ENCODE data around the gene PARD3B.

Gene PARD3B

GRCh38 chr2:205055251-205055650 lies 510.0 kb downstream of the PARD3B start:
- no peaks in the 10 kb centered on the region for H3K27me3 ChIP-seq
- H3K36me3 ChIP-seq: no peaks in the 10 kb centered on the region
- H3K4me3 ChIP-seq (ENCODE audit: low read depth in 1 of 2, low read length in 1 of 2): no peak overlapping the region
- H3K9me3 ChIP-seq: no peaks in the 10 kb centered on the region
- no peaks in the 10 kb centered on the region for H3K4me1 ChIP-seq (ENCODE audit: control insufficient read depth in 1 of 2, insufficient read depth in 1 of 2, low read depth in 1 of 2, low read length in 1 of 2)
- no peak overlapping the region for H3K27ac ChIP-seq
- TF ChIP-seq CTCF (IDR thresholded peaks at IDR 0.05): no peak

- H3K4me3 ChIP-seq (ENCODE audit: low read depth in 1 of 2, low read length in 1 of 2): no peak overlapping the region
- TF ChIP-seq CTCF (IDR thresholded peaks at IDR 0.05): no peak
Observed at GRCh38 chr2:205056151-205056561, 510.9 kb downstream of the PARD3B start.

GRCh38 chr2:205058409-205058808 lies 513.1 kb downstream of the PARD3B start:
- no peaks in the 10 kb centered on the region for H3K27me3 ChIP-seq
- H3K4me3 ChIP-seq (ENCODE audit: low read depth in 1 of 2, low read length in 1 of 2): no peak overlapping the region
- TF ChIP-seq CTCF (IDR thresholded peaks at IDR 0.05): no peak
- H3K4me1 ChIP-seq (ENCODE audit: control insufficient read depth in 1 of 2, insufficient read depth in 1 of 2, low read depth in 1 of 2, low read length in 1 of 2): no peaks in the 10 kb centered on the region
- H3K36me3 ChIP-seq: no peaks in the 10 kb centered on the region
- no peak overlapping the region for H3K27ac ChIP-seq
- H3K9me3 ChIP-seq: no peaks in the 10 kb centered on the region

More at GRCh38 chr2:205056151-205056561, 510.9 kb downstream of the PARD3B start:
- Histone ChIP-seq H3K36me3 (no peaks in the 10 kb centered on the region), H3K9me3 (no peaks in the 10 kb centered on the region), H3K4me1 (ENCODE audit: control insufficient read depth in 1 of 2, insufficient read depth in 1 of 2, low read depth in 1 of 2, low read length in 1 of 2) (no peaks in the 10 kb centered on the region), H3K27me3 (no peaks in the 10 kb centered on the region), H3K27ac (no peak overlapping the region)

GRCh38 chr2:205060269-205060668 lies 515.0 kb downstream of the PARD3B start:
- no peak for TF ChIP-seq CTCF (IDR thresholded peaks at IDR 0.05)
- Histone ChIP-seq H3K4me1 (ENCODE audit: control insufficient read depth in 1 of 2, insufficient read depth in 1 of 2, low read depth in 1 of 2, low read length in 1 of 2) (no peaks in the 10 kb centered on the region), H3K36me3 (no peaks in the 10 kb centered on the region), H3K27me3 (no peaks in the 10 kb centered on the region), H3K27ac (no peak overlapping the region), H3K4me3 (ENCODE audit: low read depth in 1 of 2, low read length in 1 of 2) (no peak overlapping the region), H3K9me3 (no peaks in the 10 kb centered on the region)

- TF ChIP-seq CTCF (IDR thresholded peaks at IDR 0.05): no peak
- Histone ChIP-seq H3K36me3 (no peaks in the 10 kb centered on the region), H3K27ac (no peak overlapping the region), H3K4me1 (ENCODE audit: control insufficient read depth in 1 of 2, insufficient read depth in 1 of 2, low read depth in 1 of 2, low read length in 1 of 2) (no peaks in the 10 kb centered on the region), H3K27me3 (no peaks in the 10 kb centered on the region), H3K4me3 (ENCODE audit: low read depth in 1 of 2, low read length in 1 of 2) (no peak overlapping the region), H3K9me3 (no peaks in the 10 kb centered on the region)
Observed at GRCh38 chr2:205066081-205066480, 520.8 kb downstream of the PARD3B start.

GRCh38 chr2:205069928-205070327 lies 524.7 kb downstream of the PARD3B start:
- no peaks in the 10 kb centered on the region for H3K36me3 ChIP-seq
- H3K4me3 ChIP-seq (ENCODE audit: low read depth in 1 of 2, low read length in 1 of 2): no peak overlapping the region
- H3K27ac ChIP-seq: no peak overlapping the region
- no peaks in the 10 kb centered on the region for H3K9me3 ChIP-seq
- no peaks in the 10 kb centered on the region for H3K4me1 ChIP-seq (ENCODE audit: control insufficient read depth in 1 of 2, insufficient read depth in 1 of 2, low read depth in 1 of 2, low read length in 1 of 2)
- H3K27me3 ChIP-seq: no peaks in the 10 kb centered on the region
- TF ChIP-seq CTCF (IDR thresholded peaks at IDR 0.05): no peak
